DND-41 (cell line): Measurements from ENCODE around the gene HSD17B2.

Experiments
- EZH2 ChIP-seq: IDR thresholded peaks from 3 replicates; pipeline ENCODE4 v1.6.1; 2012; ENCODE audit warnings: borderline replicate concordance, low read depth, mild to moderate bottlenecking, moderate library complexity, low read length, inconsistent platforms; ENCODE audit not compliant: severe bottlenecking
- TF ChIP-seq, protein P1 (sequence below): IDR thresholded peaks from 2 replicates; pipeline ENCODE4 v1.5.1; 2012; ENCODE audit warnings: borderline replicate concordance, low read length, moderate library complexity, mild to moderate bottlenecking; ENCODE audit not compliant: poor library complexity, severe bottlenecking; ENCODE audit errors: extremely low read depth

DNA sequence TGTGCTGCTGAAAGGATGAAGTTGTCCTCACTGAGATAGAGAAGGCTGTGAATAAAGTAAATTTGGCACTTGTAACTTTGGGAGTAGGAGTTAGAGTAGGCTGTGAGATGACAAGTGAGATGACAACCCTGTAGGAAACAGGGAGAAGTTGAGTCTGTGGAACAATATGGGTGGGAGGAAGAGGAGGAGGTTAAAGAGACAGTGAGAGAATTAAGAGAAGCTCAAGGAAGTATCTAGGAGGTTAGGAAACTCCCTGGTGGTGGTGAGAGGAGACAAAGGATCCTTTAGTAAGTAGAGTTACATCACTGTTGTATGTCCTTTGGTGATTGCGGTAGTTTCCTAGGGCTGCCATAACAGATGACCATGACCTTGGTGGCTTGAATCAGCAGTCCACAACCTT, 10.7 kb upstream of the HSD17B2 start:
- TF ChIP-seq, protein P1, sequence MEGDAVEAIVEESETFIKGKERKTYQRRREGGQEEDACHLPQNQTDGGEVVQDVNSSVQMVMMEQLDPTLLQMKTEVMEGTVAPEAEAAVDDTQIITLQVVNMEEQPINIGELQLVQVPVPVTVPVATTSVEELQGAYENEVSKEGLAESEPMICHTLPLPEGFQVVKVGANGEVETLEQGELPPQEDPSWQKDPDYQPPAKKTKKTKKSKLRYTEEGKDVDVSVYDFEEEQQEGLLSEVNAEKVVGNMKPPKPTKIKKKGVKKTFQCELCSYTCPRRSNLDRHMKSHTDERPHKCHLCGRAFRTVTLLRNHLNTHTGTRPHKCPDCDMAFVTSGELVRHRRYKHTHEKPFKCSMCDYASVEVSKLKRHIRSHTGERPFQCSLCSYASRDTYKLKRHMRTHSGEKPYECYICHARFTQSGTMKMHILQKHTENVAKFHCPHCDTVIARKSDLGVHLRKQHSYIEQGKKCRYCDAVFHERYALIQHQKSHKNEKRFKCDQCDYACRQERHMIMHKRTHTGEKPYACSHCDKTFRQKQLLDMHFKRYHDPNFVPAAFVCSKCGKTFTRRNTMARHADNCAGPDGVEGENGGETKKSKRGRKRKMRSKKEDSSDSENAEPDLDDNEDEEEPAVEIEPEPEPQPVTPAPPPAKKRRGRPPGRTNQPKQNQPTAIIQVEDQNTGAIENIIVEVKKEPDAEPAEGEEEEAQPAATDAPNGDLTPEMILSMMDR, result no peak
- no peak for TF ChIP-seq EZH2
